Small intestine (tissue), 7 donors: ENCODE measurements around the gene GTSF1L. TPM values are rescaled to one million over a fixed set of nuclear protein-coding genes. Genes with fewer than 3 reads are reported as not detected.
"Not testable (repeated sequence)": the region's sequence is repeated elsewhere in the genome, so short reads cannot be mapped to it uniquely, and the experiment has no call there.

Source experiments
- DNase-seq, 2 donors: peaks; one replicate each; pipeline versions ENCODE4 v3.0.0 to v3.0.0-alpha.2; 2013
- FAIRE-seq: peaks from 2 replicates; lab custom pipeline; 2012; peaks lifted over from hg19 to GRCh38; lab: Jason Lieb, UNC
- H3K27ac ChIP-seq, 3 donors: one replicate each; pipeline ENCODE4 v1.5.1; 2013; ENCODE audit warnings: low read length in 2 of 3, mild to moderate bottlenecking in 2 of 3, control low read depth in 1 of 3, inconsistent platforms in 1 of 3, low read depth in 1 of 3, moderate library complexity in 1 of 3
- H3K27me3 ChIP-seq, 3 donors: one replicate each; pipeline ENCODE4 v1.6.1; 2013; ENCODE audit warnings: low read length in 3 of 3, inconsistent platforms in 1 of 3; ENCODE audit not compliant: control insufficient read depth in 3 of 3, insufficient read depth in 3 of 3
- H3K36me3 ChIP-seq, 3 donors: one replicate each; pipeline ENCODE4 v1.6.1; 2013; ENCODE audit warnings: low read length in 3 of 3, inconsistent platforms in 1 of 3, low read depth in 1 of 3, mild to moderate bottlenecking in 1 of 3, moderate library complexity in 1 of 3; ENCODE audit not compliant: control insufficient read depth in 3 of 3, insufficient read depth in 2 of 3
- H3K4me1 ChIP-seq, 3 donors: one replicate each; pipeline ENCODE4 v1.6.1; 2013; ENCODE audit warnings: low read length in 2 of 3, inconsistent platforms in 1 of 3, low read depth in 1 of 3, mild to moderate bottlenecking in 1 of 3, moderate library complexity in 1 of 3; ENCODE audit not compliant: control insufficient read depth in 3 of 3, insufficient read depth in 2 of 3
- H3K4me3 ChIP-seq, 3 donors: one replicate each; pipeline ENCODE4 v1.5.1; 2013; ENCODE audit warnings: low read length in 3 of 3, control low read depth in 1 of 3, inconsistent platforms in 1 of 3, low read depth in 1 of 3, mild to moderate bottlenecking in 1 of 3, moderate library complexity in 1 of 3
- H3K9me3 ChIP-seq, 2 donors: one replicate each; pipeline ENCODE4 v1.6.1; 2013; ENCODE audit warnings: low read depth in 1 of 2, low read length in 1 of 2; ENCODE audit not compliant: control insufficient read depth in 2 of 2, insufficient read depth in 1 of 2
- WGBS, 3 donors: extraction: QIAGEN DNeasy Blood & Tissue Kit; methylation state at CpG; one replicate each; pipeline ENCODE4 v1.1.7; 2013; 5-methylcytosine and 5-hydroxymethylcytosine counted together
- polyA plus RNA-seq, 4 donors: library from polyadenylated mRNA; stranded (reverse) in 3 of 4; unstranded in 1 of 4; fragments of 200-250 nt in 3 of 4; fragments of 120-200 nt in 1 of 4; gene quantifications; one replicate each; pipeline versions ENCODE4 v1.2.1 to v1.2.3, GENCODE V29; 2013
- donor health status: healthy with polysubstance abuse.
- donor health status: control.
- donor health status: control.
- donor health status: Bipolar disorder and iron deficiency.
- donor health status: healthy.

Gene GTSF1L
- polyA plus RNA-seq, 4 donors = not detected

DNA sequence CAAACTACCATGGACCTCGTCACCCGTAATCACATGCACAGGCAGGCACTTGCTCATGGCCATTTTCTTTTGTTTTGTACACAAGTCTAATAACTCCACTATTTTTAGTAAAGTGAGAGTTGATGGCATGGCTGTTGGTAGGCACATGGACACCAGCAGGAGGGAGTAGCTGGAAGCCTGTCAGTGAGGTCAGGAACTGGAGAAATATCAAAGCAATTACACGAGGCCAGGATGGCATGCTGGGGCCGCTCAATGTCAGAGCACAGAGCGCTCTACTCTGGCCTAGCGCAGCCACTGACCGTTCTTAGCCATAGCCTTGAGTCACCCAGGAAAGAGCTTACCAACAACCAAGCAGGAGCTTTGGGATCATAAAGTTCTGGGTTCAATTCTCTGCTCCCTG, 36.1 kb upstream of the GTSF1L start:
- Histone ChIP-seq H3K4me3 (no peak overlapping the region), H3K27ac (no peak overlapping the region), H3K36me3 (no peaks in the 10 kb centered on the region), H3K4me1 (no peaks in the 10 kb centered on the region), H3K27me3 (no peaks in the 10 kb centered on the region), H3K9me3 (no peaks in the 10 kb centered on the region)
- 86 to 90% (median 89%) methylated on average over 7 of the region's 7 CpGs for WGBS, 3 donors
- no peak for FAIRE-seq
- DNase-seq = no peak

DNA sequence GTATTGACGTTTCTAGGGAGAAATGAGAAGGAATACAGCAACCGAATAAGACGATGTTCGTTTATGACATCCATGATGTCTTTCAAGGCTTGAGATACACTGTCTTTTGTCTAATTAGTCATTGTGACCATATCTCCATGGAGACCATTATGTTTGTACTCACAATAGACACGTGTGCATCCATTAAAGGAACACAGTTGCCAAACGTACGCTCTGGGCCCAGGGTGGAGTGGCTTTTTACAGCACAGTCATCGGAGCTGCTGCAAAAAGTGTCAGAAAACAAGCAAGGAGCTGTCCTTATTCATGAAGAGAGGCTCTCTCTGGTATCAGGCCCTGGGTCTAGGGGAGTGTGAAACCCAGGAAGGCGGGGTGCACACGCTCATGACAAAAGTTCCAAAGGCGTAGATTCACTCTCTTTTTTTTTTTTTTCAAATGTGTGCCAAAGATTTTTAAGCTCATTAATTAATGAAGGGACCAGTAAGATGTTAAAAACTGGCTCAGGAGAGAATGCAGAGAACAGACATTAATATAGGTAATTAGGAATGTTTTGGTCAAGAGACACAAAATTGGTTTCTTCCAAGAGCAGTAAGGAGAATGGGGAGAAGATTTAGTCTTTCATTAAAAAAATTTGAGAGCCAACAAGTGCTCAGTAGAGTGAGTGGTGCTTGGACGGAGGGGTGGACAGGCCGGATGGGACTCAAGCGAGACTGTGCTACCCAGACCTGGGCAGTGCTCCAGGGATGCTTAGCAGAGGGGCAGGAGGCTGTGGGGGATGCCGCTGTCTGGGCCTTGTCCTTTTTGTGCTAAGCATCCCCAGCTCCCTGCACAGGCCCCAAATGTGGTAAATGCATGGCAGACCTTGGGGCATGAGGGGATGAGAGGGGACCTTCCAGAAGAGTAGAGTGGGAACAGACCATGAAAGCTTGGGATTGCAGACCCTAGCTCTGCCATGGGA, 34.9 kb upstream of the GTSF1L start:
- DNase-seq (no peak), FAIRE-seq (no peak)
- no peak overlapping the region for H3K27ac ChIP-seq
- H3K9me3 ChIP-seq = no peaks in the 10 kb centered on the region
- H3K4me3 ChIP-seq = no peak overlapping the region
- H3K36me3 ChIP-seq = no peaks in the 10 kb centered on the region
- 56 to 65% (median 65%) methylated on average over 15 of the region's 15 CpGs for WGBS, 3 donors
- H3K4me1 ChIP-seq = no peaks in the 10 kb centered on the region
- H3K27me3 ChIP-seq = no peaks in the 10 kb centered on the region

DNA sequence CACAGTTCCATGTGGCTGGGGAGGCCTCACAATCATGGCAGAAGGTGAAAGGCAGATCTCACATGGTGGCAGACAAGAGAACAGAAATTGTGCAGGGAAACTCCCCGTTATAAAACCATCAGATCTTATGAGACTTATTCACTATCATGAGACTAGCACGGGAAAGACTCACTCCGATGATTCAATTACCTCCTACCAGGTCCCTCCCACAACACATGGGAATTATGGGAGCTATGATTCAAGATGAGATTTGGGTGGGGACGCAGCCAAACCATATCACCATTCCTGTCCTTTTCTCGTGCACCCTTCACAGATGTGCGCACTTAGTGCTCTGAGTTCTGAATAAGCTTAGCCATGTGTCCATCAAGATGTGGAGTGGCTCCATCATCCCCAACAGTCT, 31.1 kb upstream of the GTSF1L start:
- 72 to 85% (median 76%) methylated on average over 6 of the region's 6 CpGs for WGBS, 3 donors
- not testable (repeated sequence) for FAIRE-seq, H3K36me3 ChIP-seq

DNA sequence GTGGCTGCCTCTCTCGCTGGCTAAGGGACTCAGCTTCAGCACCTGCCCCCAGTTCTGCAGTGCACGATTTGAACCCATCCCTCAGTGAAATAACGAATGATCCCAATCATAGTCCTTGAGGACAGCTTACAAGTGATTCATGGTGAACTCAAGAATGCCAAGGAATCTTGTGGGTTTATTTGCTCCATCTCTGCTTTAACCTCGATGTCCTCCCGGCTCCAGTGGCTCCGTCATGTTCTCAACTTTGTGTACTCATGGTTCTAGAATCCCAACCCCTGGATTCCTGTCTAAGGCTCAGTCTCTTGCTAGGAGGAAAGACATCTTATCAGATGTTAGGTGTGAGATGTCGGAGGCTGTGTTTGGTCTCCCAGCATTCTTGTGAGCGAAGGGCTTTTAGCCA, 29.0 kb upstream of the GTSF1L start:
- Histone ChIP-seq H3K27me3 (no peaks in the 10 kb centered on the region), H3K4me3 (no peak overlapping the region), H3K36me3 (no peaks in the 10 kb centered on the region), H3K27ac (no peak overlapping the region), H3K9me3 (no peaks in the 10 kb centered on the region), H3K4me1 (no peaks in the 10 kb centered on the region)
- WGBS, 3 donors = 83 to 89% (median 85%) methylated on average over 8 of the region's 8 CpGs
- DNase-seq = no peak
- FAIRE-seq = no peak

More for the DNA sequence above, 31.1 kb upstream of the GTSF1L start:
- not testable (repeated sequence) for H3K4me3 ChIP-seq, DNase-seq, H3K4me1 ChIP-seq, H3K27ac ChIP-seq, H3K9me3 ChIP-seq, H3K27me3 ChIP-seq

DNA sequence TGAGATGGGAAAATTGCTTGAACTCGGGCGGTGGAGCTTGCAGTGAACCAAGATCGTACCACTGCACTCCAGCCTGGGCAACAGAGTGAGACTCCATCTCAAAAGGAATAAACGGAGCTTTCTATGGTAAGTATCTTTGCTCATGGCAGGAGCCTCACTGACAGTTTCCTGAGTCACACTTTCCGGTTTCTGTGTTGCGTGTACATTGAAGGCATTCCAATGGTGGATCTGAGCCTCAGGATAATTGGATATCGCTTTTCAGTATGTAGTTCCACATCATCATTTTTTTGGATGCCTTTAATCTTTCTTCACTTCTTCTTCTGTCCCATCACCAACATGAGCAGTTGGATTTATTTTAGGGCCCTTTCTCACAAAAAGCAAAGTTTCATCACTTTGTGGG, 28.6 kb upstream of the GTSF1L start:
- no peak overlapping the region for H3K4me3 ChIP-seq
- 89 to 91% (median 90%) methylated on average over 7 of the region's 7 CpGs for WGBS, 3 donors
- no peaks in the 10 kb centered on the region for H3K36me3 ChIP-seq
- no peaks in the 10 kb centered on the region for H3K9me3 ChIP-seq
- no peaks in the 10 kb centered on the region for H3K27me3 ChIP-seq
- no peak overlapping the region for H3K27ac ChIP-seq
- H3K4me1 ChIP-seq = no peaks in the 10 kb centered on the region
- DNase-seq (no peak), FAIRE-seq (no peak)

DNA sequence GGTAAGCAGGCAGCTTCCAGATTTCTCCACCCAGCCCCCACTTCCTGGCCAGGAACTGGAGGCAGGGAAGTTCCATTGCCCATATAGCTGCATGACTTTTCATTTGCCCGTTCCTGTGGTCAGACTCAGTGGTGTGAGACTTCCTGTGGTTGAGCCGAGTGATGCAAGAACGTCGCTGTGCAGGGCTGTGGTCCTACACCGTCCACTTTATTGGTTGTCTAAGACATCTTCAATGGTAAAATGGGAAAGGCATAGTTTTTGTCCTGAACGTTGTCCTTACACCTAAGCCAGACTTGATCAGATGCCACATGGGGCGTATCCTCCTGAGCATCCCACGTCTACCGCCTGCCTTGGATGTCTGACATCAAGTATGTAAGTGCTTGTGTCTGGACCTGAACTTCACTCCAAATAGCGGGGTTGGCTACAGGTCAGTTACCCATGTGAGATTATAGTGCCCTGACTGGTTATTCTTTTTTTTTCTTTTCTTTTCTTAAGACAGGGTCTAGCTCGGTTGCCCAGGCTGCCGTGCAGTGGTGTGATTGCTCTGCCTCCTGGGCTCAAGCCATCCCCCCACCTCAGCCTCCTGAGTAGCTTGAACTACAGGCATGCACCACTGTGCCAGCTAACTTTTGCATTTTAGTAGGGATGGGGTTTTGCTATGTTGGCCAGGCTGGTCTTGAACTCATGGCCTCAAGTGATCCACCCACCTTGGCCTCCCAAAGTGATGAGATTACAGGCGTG, 25.9 kb upstream of the GTSF1L start:
- WGBS, 3 donors = 65 to 74% (median 71%) methylated on average over 13 of the region's 13 CpGs
- H3K27ac ChIP-seq = no peak overlapping the region
- DNase-seq = no peak

DNA sequence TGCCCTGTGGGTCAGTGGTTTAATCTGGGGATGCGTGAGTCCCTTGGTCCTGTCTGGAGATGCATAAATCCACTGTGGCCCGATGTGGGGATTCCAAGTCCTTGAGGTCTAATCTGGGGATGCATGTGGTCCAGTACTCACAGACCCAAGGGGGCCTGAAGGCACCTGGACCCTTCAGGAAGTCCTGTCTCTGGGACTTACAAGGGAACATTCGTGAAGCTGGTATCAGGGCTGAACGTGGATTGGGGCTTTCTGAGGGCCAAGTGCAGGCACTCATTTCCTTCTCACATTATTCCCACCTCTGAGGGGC, 25.2 kb upstream of the GTSF1L start:
- no peaks in the 10 kb centered on the region for H3K4me1 ChIP-seq
- peak overlapping the region in 1 of 3 donors; percentile 84 for H3K27ac ChIP-seq
- 67 to 79% (median 71%) methylated on average over 4 of the region's 4 CpGs for WGBS, 3 donors
- H3K4me3 ChIP-seq = no peak overlapping the region
- DNase-seq (no peak), FAIRE-seq (no peak)
- H3K9me3 ChIP-seq = no peaks in the 10 kb centered on the region
- no peaks in the 10 kb centered on the region for H3K36me3 ChIP-seq
- H3K27me3 ChIP-seq = no peaks in the 10 kb centered on the region

More for the DNA sequence above, 25.9 kb upstream of the GTSF1L start:
- Histone ChIP-seq H3K36me3 (no peaks in the 10 kb centered on the region), H3K4me1 (no peaks in the 10 kb centered on the region), H3K9me3 (no peaks in the 10 kb centered on the region), H3K4me3 (no peak overlapping the region), H3K27me3 (no peaks in the 10 kb centered on the region)
- no peak for FAIRE-seq

DNA sequence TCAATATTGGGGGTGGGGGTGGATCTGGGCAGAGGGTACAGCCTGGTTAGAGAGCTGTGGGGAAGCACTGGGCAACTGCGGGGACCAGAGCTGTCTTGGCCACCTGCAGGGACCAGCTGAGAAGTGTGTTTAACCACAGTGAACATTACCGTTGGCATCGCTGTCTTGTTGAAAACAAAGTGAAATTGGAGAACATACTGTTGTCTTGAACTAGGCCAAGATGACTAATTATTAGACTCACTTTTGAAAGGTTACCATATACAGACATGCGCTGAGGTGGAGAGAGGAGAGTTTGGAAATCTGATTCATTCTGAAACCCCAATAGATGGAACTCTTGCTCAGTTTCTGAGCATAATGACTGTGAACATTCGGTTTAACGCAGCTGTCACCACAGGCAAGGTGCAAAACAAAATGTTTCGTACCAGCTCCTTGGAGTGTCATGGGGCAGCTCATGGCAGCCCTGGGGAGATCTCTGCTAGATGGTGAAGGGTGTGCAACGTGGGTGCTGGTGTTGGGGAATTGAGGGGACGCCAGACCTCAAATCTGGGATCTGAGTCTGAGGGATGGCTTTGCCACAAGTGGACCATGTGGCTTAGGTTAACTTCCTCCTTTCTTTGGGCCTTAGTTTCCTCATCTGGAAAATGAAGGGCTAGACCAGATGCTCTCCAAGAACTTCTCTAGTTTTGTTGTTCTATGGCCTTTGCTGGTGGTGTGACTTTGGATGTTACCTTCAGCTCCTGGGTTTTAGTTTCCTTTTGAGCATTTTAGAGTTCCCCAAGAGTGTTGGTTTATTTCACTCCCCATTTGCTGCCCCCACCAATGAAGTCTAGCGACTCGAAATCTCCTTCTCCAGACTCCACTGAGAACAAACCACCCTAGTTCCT, 24.6 kb upstream of the GTSF1L start:
- peak overlapping the region in 1 of 3 donors; percentile 84 for H3K27ac ChIP-seq
- H3K4me1 ChIP-seq = no peaks in the 10 kb centered on the region
- DNase-seq = no peak
- H3K4me3 ChIP-seq = no peak overlapping the region
- H3K36me3 ChIP-seq = no peaks in the 10 kb centered on the region
- 57 to 77% (median 71%) methylated on average over 11 of the region's 11 CpGs for WGBS, 3 donors
- FAIRE-seq = no peak
- H3K27me3 ChIP-seq = no peaks in the 10 kb centered on the region
- H3K9me3 ChIP-seq = no peaks in the 10 kb centered on the region
